ENCODE results near the gene NCBP3. TPM values are rescaled to one million over a fixed set of nuclear protein-coding genes. Genes with fewer than 3 reads are reported as not detected.

Gene NCBP3
- total RNA-seq, 6 experiments from 2014 or later = 22.4 to 28.6 (median 25.3) TPM

DNA sequence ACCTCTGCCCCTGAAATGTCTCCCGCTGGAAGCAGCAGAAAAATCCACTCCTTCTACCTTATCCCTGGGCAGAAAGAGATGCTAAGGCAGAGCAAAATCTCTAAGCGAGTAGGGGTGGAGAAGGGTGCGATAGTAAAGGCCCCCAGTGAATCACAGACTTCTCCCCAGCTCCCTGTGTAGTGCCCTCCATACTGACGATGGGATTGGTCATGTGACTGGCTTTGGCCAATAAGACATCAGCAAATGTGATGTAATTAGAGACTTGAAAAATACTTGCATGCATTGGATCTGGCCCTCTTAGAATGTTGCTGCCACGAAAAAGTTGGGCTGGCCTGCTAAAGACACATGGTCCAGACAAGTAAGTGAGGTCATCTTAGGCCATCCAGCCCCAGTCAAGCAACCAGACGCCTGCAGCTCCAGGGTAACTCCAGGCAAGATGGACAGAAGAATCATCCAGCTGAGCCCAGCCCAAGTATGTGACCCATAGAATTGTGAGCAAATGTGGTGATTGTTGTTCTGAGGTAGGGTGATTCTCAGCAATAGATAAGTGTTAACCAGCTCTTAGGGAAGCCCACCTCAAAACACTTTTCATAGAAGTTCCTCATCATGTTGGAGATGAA is 86.3 kb downstream of the NCBP3 start:
- no peak for DNase-seq
- no peaks in the 10 kb centered on the region for H3K4me1 Mint-ChIP-seq (ENCODE audit: low read depth)

DNA sequence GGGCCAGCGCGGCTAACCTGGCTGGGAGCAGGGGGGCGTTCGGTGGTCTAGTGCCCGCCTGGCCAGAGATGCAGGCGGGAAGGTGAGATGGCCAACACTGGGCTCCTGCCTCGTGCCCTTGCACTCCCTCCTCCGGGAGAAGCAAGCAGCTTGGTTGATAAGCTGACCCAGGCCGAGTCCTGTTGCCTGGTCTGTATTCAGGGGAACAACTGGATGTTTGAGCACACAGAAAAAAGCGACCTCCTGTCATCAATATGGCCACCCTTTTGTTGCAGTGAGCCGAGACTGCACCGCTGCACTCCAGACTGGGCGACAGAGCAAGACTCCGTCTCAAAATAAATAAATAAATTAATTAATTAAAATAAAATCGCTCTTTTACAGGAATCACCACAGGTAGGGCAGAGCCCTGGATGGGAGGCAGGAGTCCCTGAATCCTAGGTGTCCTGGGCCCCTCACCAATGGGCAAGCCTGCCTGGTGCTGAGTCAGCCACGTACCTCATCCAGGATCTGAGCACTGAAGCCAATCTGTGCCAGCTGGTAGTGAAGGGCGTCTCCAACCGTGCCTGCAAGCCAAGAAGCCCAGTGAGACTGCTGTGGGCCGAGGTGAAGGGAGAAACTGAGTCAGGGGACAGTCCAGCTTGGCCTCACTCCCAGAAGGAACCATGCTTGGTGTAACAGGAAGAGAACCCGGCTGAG is 90.6 kb downstream of the NCBP3 start:
- TF ChIP-seq, protein P1, sequence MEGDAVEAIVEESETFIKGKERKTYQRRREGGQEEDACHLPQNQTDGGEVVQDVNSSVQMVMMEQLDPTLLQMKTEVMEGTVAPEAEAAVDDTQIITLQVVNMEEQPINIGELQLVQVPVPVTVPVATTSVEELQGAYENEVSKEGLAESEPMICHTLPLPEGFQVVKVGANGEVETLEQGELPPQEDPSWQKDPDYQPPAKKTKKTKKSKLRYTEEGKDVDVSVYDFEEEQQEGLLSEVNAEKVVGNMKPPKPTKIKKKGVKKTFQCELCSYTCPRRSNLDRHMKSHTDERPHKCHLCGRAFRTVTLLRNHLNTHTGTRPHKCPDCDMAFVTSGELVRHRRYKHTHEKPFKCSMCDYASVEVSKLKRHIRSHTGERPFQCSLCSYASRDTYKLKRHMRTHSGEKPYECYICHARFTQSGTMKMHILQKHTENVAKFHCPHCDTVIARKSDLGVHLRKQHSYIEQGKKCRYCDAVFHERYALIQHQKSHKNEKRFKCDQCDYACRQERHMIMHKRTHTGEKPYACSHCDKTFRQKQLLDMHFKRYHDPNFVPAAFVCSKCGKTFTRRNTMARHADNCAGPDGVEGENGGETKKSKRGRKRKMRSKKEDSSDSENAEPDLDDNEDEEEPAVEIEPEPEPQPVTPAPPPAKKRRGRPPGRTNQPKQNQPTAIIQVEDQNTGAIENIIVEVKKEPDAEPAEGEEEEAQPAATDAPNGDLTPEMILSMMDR (IDR thresholded peaks at IDR 0.05) = no peak
- no peak overlapping the region for H3K4me3 Mint-ChIP-seq
- H3K9me3 Mint-ChIP-seq = peaks cover 12% of the 10 kb centered on the region
- no peak overlapping the region for H3K27ac Mint-ChIP-seq
- no peaks in the 10 kb centered on the region for H3K4me1 Mint-ChIP-seq (ENCODE audit: low read depth)
- DNase-seq = no peak
- H3K36me3 Mint-ChIP-seq (ENCODE audit: low read depth) = peaks cover 7% of the 10 kb centered on the region
- H3K27me3 Mint-ChIP-seq (ENCODE audit: insufficient read depth) = peaks cover 16% of the 10 kb centered on the region

More for the DNA sequence above, 86.3 kb downstream of the NCBP3 start:
- peaks cover 17% of the 10 kb centered on the region for H3K9me3 Mint-ChIP-seq
- H3K27me3 Mint-ChIP-seq (ENCODE audit: insufficient read depth) = peaks cover 8% of the 10 kb centered on the region
- no peak overlapping the region for H3K27ac Mint-ChIP-seq
- TF ChIP-seq, protein P1 (IDR thresholded peaks at IDR 0.05) = no peak
- H3K36me3 Mint-ChIP-seq (ENCODE audit: low read depth) = peaks cover 12% of the 10 kb centered on the region
- H3K4me3 Mint-ChIP-seq = no peak overlapping the region

DNA sequence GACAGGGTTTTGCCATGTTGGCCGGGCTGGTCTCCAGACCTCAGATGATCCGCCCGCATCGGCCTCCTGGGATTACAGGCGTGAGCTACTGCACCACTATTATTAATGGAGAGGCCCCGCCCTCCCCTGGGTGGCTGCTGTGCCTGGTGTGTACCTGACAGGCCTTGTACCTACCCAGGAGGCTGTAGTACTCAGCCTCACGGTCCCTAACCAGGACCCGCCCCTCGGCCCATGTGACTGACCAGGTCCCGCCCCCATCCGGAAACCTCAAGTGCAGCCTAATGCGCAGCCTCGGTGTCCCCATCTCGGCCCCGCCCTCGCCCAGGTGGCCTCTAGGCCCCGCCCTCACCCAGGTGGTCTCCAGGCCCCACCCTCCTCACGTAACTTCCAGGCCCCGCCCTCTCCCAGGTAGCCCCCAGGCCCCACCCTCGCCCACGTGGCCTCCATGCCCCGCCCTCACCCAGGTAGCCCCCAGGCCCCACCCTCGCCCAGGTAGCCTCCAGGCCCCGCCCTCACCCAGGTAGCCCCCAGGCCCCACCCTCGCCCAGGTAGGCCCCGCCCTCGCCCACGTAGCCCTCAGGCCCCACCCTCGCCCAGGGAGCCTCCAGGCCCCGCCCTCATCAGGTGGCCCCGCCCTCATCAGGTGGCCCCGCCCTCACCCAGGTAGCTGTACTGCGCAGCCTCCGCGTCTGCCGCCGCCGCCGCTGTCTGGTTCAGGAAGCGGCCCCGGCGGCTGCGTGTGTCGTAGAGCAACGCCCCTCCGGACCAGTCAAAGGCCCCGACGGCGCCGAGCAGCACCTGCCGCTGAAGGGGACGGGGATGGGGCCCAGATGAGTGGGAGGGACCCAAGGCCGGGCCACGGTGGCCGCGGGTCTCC is 91.3 kb downstream of the NCBP3 start:
- H3K4me1 Mint-ChIP-seq (ENCODE audit: low read depth) = no peaks in the 10 kb centered on the region
- no peak overlapping the region for H3K4me3 Mint-ChIP-seq
- peaks cover 18% of the 10 kb centered on the region for H3K27me3 Mint-ChIP-seq (ENCODE audit: insufficient read depth)
- TF ChIP-seq, protein P1 (IDR thresholded peaks at IDR 0.05) = no peak
- DNase-seq = no peak
- peaks cover 2% of the 10 kb centered on the region for H3K36me3 Mint-ChIP-seq (ENCODE audit: low read depth)
- H3K27ac Mint-ChIP-seq = no peak overlapping the region
- H3K9me3 Mint-ChIP-seq = peaks cover 6% of the 10 kb centered on the region

DNA sequence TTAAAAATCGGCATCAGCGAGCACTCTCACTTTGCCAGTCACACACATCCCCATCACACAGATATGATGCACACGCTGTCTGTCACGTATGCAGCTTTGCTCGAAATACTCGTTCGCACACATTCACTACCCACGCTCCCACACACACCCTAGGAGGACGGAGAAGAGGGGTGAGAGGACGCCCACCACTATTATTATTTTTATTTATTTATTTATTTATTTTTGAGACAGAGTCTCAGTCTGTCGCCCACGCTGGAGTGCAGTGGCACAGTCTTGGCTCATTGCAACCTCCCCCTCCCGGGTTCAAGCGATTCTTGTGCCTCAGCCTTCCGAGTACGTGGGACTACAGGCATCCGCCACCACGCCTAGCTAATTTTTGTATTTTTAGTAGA is 92.0 kb downstream of the NCBP3 start:
- peaks cover under 1% of the 10 kb centered on the region; the same call in 1 of the 2 replicates for H3K9me3 Mint-ChIP-seq
- no peaks in the 10 kb centered on the region for H3K4me1 Mint-ChIP-seq (ENCODE audit: low read depth)
- TF ChIP-seq, protein P1 (IDR thresholded peaks at IDR 0.05) = no peak
- no peak for DNase-seq
- H3K27ac Mint-ChIP-seq = no peak overlapping the region
- H3K36me3 Mint-ChIP-seq (ENCODE audit: low read depth) = no peaks in the 10 kb centered on the region
- H3K27me3 Mint-ChIP-seq (ENCODE audit: insufficient read depth) = peaks cover 20% of the 10 kb centered on the region
- H3K4me3 Mint-ChIP-seq = no peak overlapping the region

DNA sequence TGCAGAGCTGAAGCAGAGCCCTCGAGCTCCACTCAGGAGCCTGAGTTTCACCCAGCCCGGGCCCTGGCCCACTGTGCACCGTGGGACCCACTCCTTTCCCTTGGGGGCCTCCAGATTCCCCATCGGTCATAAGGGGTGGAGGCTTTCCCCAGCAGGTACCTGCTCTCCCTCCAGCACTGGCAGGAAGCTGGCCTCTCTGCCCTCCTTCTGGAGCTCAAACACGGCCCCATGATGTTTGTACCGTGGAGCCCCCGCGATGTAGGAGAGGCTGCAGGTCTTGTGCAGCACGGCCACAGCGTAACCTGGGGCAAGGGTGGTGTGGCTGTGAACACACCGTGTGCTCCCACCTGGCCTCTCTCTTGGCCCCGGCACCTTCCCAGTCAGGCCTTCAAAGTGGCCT is 92.4 kb downstream of the NCBP3 start:
- H3K36me3 Mint-ChIP-seq (ENCODE audit: low read depth) = no peaks in the 10 kb centered on the region
- H3K27ac Mint-ChIP-seq = no peak overlapping the region
- peaks cover 24% of the 10 kb centered on the region for H3K27me3 Mint-ChIP-seq (ENCODE audit: insufficient read depth)
- H3K4me1 Mint-ChIP-seq (ENCODE audit: low read depth) = no peaks in the 10 kb centered on the region
- TF ChIP-seq, protein P1 (IDR thresholded peaks at IDR 0.05) = no peak
- H3K4me3 Mint-ChIP-seq = no peak overlapping the region
- DNase-seq = no peak
- no peaks in the 10 kb centered on the region for H3K9me3 Mint-ChIP-seq

Other genes starting within 250 kb of the NCBP3 start
- gene TRPV1, start 236.8 kb downstream of the NCBP3 start, total RNA-seq (2021; fragmentation: NEBNext Ultra II Directional; extraction: Animal tissue kit (Norgen Biotek cat#: 25700)) = 1 to 10 TPM; 1.2 to 1.9 (median 1.5) TPM
- 10 to 100 TPM in 1 of 6 experiments, 1 to 10 TPM in 5; 7.9 to 10.5 (median 9.1) TPM for gene SHPK, start 210.0 kb downstream of the NCBP3 start, total RNA-seq (2021; fragmentation: NEBNext Ultra II Directional; extraction: Animal tissue kit (Norgen Biotek cat#: 25700))
- gene CTNS, start 209.5 kb downstream of the NCBP3 start, total RNA-seq (2021; fragmentation: NEBNext Ultra II Directional; extraction: Animal tissue kit (Norgen Biotek cat#: 25700)) = 10 to 100 TPM in 1 of 6 experiments, 1 to 10 TPM in 5; 8.8 to 10.2 (median 9.0) TPM
- 100 to 1,000 TPM; 289 to 336 (median 313) TPM for gene TAX1BP3, start 177.7 kb downstream of the NCBP3 start, total RNA-seq (2021; fragmentation: NEBNext Ultra II Directional; extraction: Animal tissue kit (Norgen Biotek cat#: 25700))
- gene EMC6, start 177.4 kb downstream of the NCBP3 start, total RNA-seq (2021; fragmentation: NEBNext Ultra II Directional; extraction: Animal tissue kit (Norgen Biotek cat#: 25700)) = 10 to 100 TPM; 57.6 to 66.8 (median 64.1) TPM
- gene P2RX5, start 150.1 kb downstream of the NCBP3 start, total RNA-seq (2021; fragmentation: NEBNext Ultra II Directional; extraction: Animal tissue kit (Norgen Biotek cat#: 25700)) = 10 to 100 TPM in 2 of 6 experiments, 1 to 10 TPM in 4; 5.2 to 16.1 (median 7.0) TPM
- 1 to 10 TPM; 3.5 to 8.0 (median 7.0) TPM for gene HASPIN, start 122.3 kb downstream of the NCBP3 start, total RNA-seq (2021; fragmentation: NEBNext Ultra II Directional; extraction: Animal tissue kit (Norgen Biotek cat#: 25700))
- 10 to 100 TPM; 28.2 to 35.0 (median 30.8) TPM for gene ITGAE, start 45.1 kb downstream of the NCBP3 start, total RNA-seq (2021; fragmentation: NEBNext Ultra II Directional; extraction: Animal tissue kit (Norgen Biotek cat#: 25700))
- 1 to 10 TPM; 5.4 to 6.9 (median 6.0) TPM for gene CAMKK1, start 46.8 kb upstream of the NCBP3 start, total RNA-seq (2021; fragmentation: NEBNext Ultra II Directional; extraction: Animal tissue kit (Norgen Biotek cat#: 25700))
- under 1 TPM in 1 of 6 experiments, not detected in 5; 0.08 TPM for gene P2RX1, start 70.2 kb upstream of the NCBP3 start, total RNA-seq (2021; fragmentation: NEBNext Ultra II Directional; extraction: Animal tissue kit (Norgen Biotek cat#: 25700))
- gene ATP2A3, start 118.2 kb upstream of the NCBP3 start, total RNA-seq (2021; fragmentation: NEBNext Ultra II Directional; extraction: Animal tissue kit (Norgen Biotek cat#: 25700)) = under 1 TPM; 0.05 to 0.12 (median 0.08) TPM